ENCODE results near the gene PABPC1L2B. TPM values are rescaled to one million over a fixed set of nuclear protein-coding genes. Genes with fewer than 3 reads are reported as not detected.

The PABPC1L2B gene
- total RNA-seq, 4 donors from 2014 or later, result not detected

- Histone ChIP-seq H3K27ac (no peak overlapping the region), H3K4me1 (no peaks in the 10 kb centered on the region), H3K36me3 (no peaks in the 10 kb centered on the region), H3K27me3 (no peaks in the 10 kb centered on the region), H3K4me3 (no peak overlapping the region), H3K9me3 (no peaks in the 10 kb centered on the region)
- in situ Hi-C loops (cut with MboI; ENCODE audit: low pct_ligation_motif_present in 1 of 4, low pct_unique_long_range_greater_than_20kb in 1 of 4, low sequenced_read_pairs in 3 of 4) (no loop called here), intact Hi-C loops (cut with DNase I; ENCODE audit: low total_unique reads) (no loop called here)
- TF ChIP-seq, protein P1, sequence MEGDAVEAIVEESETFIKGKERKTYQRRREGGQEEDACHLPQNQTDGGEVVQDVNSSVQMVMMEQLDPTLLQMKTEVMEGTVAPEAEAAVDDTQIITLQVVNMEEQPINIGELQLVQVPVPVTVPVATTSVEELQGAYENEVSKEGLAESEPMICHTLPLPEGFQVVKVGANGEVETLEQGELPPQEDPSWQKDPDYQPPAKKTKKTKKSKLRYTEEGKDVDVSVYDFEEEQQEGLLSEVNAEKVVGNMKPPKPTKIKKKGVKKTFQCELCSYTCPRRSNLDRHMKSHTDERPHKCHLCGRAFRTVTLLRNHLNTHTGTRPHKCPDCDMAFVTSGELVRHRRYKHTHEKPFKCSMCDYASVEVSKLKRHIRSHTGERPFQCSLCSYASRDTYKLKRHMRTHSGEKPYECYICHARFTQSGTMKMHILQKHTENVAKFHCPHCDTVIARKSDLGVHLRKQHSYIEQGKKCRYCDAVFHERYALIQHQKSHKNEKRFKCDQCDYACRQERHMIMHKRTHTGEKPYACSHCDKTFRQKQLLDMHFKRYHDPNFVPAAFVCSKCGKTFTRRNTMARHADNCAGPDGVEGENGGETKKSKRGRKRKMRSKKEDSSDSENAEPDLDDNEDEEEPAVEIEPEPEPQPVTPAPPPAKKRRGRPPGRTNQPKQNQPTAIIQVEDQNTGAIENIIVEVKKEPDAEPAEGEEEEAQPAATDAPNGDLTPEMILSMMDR (IDR thresholded peaks at IDR 0.05), result no peak
- TF ChIP-seq POLR2A (IDR thresholded peaks at IDR 0.05) (no peak), POLR2AphosphoS5 (IDR thresholded peaks at IDR 0.05) (no peak), EP300 (IDR thresholded peaks at IDR 0.05; ENCODE audit: low read depth) (no peak)
- WGBS, 2 donors (ENCODE audit: low coverage in 1 of 2), result 40% methylated on average over 1 of the region's 1 CpG; no CpG with 5 or more reads in 1 of the 2 donors
- DNase-seq, result no peak
These were observed 26.1 kb downstream of the PABPC1L2B start for GRCh38 chrX:73028876-73029275.

Other genes with a start within 250 kb of the PABPC1L2B start
- gene DMRTC1B, start 226.0 kb upstream of the PABPC1L2B start, total RNA-seq, result 1 to 10 TPM in 1 of 4 donors, not detected in 3; 4.1 TPM
- gene FAM236B, start 220.3 kb upstream of the PABPC1L2B start, total RNA-seq, result not detected
- gene FAM236D, start 194.7 kb upstream of the PABPC1L2B start, total RNA-seq, result not detected
- gene FAM236C, start 90.3 kb upstream of the PABPC1L2B start, total RNA-seq, result not detected
- gene FAM236A, start 64.7 kb upstream of the PABPC1L2B start, total RNA-seq, result not detected
- gene DMRTC1, start 59.1 kb upstream of the PABPC1L2B start, total RNA-seq, result not detected
- gene PABPC1L2A, start 76.6 kb downstream of the PABPC1L2B start, total RNA-seq, result not detected
- 1 to 10 TPM in 2 of 4 donors, under 1 TPM in 1, not detected in 1; 1.00 to 2.9 (median 1.4) TPM for gene NAP1L2, start 211.9 kb downstream of the PABPC1L2B start, total RNA-seq